SJSA1 (cell line): ENCODE data around the gene ACOX2. TPM values are rescaled to one million over a fixed set of nuclear protein-coding genes. Genes with fewer than 3 reads are reported as not detected.

Source experiments
- DNase-seq, 2 experiments: peaks; one replicate each; pipeline ENCODE4 v3.0.0-alpha.2; 2015 to 2020; ENCODE audit warnings: low spot score in 2 of 2, low read depth in 1 of 2
- H3K27ac ChIP-seq: fragments of 250-450 bp; sonication (Bioruptor Pico); 2 replicates; pipeline ENCODE4 v1.5.1; 2020; ENCODE audit warnings: mild to moderate bottlenecking, moderate library complexity
- H3K27me3 ChIP-seq: fragments of 250-450 bp; sonication (Bioruptor Pico); replicated peaks from 2 replicates; pipeline ENCODE4 v1.5.1; 2020; ENCODE audit warnings: mild to moderate bottlenecking, moderate library complexity
- H3K36me3 ChIP-seq: fragments of 250-450 bp; sonication (Bioruptor Pico); 2 replicates; pipeline ENCODE4 v1.5.1; 2020; ENCODE audit warnings: mild to moderate bottlenecking
- H3K4me1 ChIP-seq: fragments of 250-450 bp; sonication (Bioruptor Pico); replicated peaks from 2 replicates; pipeline ENCODE4 v1.6.1; 2021; ENCODE audit warnings: mild to moderate bottlenecking
- H3K4me3 ChIP-seq: fragments of 250-450 bp; sonication (Bioruptor Pico); 2 replicates; pipeline ENCODE4 v1.5.1; 2020; ENCODE audit warnings: mild to moderate bottlenecking
- H3K9me3 ChIP-seq: fragments of 250-450 bp; sonication (Bioruptor Pico); replicated peaks from 2 replicates; pipeline ENCODE4 v1.5.1; 2020; ENCODE audit warnings: mild to moderate bottlenecking
- total RNA-seq: library from RNA; depleted of rRNA; stranded (reverse); fragments of >200 nt; shearing (Covaris generic); gene quantifications from 2 replicates; pipeline ENCODE4 v1.2.3, GENCODE V29; 2014

Gene ACOX2
- total RNA-seq, 1 experiment from 2014 or later: 1.3 TPM

DNA sequence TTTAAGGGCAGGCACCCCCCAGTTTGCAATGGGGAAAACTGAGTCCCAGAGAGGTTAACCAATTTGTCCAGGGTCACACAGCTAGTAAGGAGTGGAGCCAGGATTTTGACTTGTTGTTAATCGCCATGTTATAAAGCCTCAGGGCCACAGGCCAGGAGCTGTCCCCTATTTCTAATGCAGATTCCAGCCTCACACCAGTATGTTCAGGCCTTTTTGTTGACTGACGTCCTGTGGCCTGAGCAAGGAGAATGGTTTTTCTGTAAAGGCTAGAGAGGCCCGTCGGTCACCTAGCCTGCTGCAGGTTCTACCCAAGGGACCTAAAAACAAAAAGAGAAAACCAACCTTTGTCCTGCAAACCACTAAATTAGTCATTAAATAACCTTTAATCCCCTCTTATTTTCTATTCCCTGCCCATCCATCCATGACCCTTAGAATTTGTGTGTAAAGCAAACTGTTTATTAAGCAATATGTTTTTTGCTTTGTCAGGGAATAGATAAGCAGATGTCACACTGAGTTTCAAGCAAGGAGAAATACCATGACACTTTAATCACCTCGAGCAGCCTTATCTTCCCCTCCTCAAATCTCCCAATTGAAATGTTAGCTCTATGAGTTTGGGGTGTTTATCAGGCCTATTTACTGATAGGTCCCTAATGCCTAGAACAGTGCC lies 14.1 kb downstream of the ACOX2 start:
- Histone ChIP-seq H3K9me3 (no peaks in the 10 kb centered on the region), H3K4me1 (peaks cover 7% of the 10 kb centered on the region), H3K27me3 (no peaks in the 10 kb centered on the region), H3K27ac (no peak overlapping the region), H3K4me3 (no peak overlapping the region), H3K36me3 (no peaks in the 10 kb centered on the region)
- DNase-seq: no peak

DNA sequence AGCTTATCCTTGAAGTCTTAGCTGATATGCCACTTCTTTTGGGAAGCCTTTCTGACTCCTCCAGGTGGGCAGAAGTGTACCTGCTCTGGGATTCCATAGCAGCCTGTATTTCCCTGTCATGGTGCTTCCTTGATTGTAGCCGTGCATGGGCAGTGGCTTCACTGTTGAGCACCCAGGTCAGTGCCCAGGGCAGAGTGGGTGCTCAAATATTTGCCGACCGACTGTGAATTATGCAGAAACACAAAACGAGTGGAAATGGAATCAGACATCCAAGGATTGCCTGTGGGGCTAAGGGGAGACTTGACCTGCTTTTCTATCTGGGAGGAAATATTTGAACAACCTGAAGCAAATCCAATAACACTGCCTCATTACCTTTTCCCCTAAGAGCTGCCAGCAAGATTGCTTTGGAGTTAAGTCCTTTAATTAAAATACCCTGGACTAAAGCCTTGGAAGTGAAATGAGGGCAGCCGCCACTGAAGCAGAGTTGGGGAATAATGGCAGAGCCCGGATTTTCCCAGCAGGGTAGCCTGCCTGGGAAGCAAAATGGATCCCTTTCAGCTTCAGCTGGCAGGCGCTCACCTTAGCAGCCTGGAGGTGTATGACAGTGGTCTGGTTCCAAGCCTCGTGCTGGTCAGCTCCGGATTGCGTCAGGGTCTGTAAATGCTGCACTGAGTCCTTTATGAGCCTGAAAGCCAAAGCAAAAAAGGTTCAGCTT lies 14.9 kb downstream of the ACOX2 start:
- H3K36me3 ChIP-seq: no peaks in the 10 kb centered on the region
- DNase-seq: no peak
- no peak overlapping the region for H3K4me3 ChIP-seq
- no peaks in the 10 kb centered on the region for H3K27me3 ChIP-seq
- peaks cover 7% of the 10 kb centered on the region for H3K4me1 ChIP-seq
- no peaks in the 10 kb centered on the region for H3K9me3 ChIP-seq
- no peak overlapping the region for H3K27ac ChIP-seq

DNA sequence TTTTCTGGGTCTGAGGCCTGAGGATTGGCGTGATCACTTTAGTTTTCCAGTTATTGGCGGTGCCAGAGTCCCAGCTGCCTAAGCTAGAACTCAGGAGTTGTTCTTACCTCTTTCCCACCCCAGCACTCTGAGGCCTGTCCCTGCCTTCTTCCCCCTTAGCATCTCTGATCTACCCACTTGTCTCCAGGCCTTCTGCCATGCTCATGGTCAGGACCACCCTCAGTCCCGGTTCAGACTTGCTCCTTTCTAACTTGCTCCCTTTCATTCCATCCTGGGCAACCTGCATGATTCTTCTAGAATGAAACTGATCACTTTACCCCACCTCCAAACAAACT lies 15.7 kb downstream of the ACOX2 start:
- no peaks in the 10 kb centered on the region for H3K9me3 ChIP-seq
- peaks cover 4% of the 10 kb centered on the region for H3K4me1 ChIP-seq
- DNase-seq: no peak
- H3K27ac ChIP-seq: no peak overlapping the region
- no peaks in the 10 kb centered on the region for H3K36me3 ChIP-seq
- H3K27me3 ChIP-seq: no peaks in the 10 kb centered on the region
- no peak overlapping the region for H3K4me3 ChIP-seq

DNA sequence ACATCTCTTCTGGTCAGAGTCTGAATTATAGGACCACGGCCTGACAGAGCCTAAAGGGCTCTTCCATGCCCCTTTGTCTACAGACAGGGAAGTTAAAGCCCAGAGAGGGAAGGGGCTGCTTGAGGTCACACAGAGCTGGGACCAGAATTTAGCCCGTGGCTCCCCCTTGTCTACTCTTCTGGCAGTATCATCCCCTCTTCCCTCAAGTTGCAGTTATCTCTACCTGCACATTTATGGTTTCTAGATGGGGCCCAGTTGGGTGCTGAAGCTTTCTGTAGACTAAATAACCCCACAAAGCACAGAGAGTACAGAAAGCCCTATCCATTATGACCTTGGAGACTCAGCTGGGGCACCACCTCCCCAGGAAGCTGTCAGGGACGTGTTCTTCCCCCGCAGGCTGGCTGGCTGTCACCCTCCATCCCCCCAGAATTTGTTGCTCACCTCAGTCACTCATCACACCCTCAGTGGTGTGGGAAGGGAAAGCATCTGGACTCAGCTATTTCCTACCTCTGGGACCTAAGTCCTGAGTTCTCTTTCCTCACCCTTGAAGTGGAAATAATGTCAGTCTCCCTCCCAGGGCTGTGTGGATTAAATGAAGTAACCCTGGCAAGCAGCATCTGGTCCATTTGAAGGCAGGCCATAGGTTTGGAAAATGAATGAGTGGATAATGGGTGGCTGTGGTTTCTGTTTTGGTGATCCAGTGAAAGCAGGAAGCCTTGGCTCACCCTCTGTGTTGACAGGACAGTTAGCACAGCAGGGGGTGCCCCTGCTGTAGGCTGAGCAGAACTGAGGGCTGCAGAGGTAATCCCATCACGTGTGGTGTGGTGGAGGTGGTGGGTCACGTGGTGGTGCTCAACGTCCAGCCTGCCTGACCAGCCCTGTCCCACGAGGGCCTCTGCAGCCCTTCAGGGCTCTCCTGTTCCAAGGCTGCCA lies 16.3 kb downstream of the ACOX2 start:
- H3K27ac ChIP-seq: no peak overlapping the region
- no peaks in the 10 kb centered on the region for H3K4me1 ChIP-seq
- no peaks in the 10 kb centered on the region for H3K9me3 ChIP-seq
- no peaks in the 10 kb centered on the region for H3K36me3 ChIP-seq
- no peaks in the 10 kb centered on the region for H3K27me3 ChIP-seq
- DNase-seq: no peak
- H3K4me3 ChIP-seq: no peak overlapping the region

DNA sequence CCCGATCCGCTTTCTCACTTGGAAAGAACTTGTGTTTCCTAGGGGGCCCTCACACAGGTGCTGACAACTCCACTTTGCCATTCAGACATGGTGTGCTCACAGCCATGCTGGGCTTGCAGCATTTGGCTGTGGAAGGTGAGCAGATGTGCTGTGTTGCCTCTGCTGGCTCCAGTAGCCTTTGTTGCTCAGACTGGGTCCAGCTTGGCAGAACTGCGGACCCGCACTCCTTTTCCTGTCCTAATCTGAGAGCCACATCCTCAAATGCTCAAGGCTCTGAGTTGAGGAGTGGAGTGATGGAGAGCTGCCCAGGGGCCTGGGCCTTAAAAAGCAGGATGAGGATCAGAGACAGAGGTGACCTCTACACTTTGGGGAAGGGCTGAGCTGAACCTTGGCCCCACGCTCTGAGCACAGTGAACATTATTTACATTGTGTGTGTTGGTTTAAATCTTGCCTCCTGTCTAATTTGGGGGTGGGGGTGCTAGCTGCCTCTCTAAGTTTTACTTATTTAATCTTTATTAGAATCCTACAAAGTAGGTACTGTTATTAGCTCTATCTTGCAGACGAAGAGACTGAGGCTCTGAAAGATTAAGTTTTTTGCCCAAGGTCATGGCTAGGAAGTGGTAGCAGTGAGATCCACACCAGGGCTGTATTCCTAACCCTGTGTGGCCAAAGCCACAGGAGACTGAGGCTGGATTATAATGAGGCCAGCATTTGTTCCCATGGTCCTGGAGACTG lies 17.2 kb downstream of the ACOX2 start:
- no peaks in the 10 kb centered on the region for H3K27me3 ChIP-seq
- no peaks in the 10 kb centered on the region for H3K9me3 ChIP-seq
- no peak overlapping the region for H3K4me3 ChIP-seq
- DNase-seq: no peak
- no peaks in the 10 kb centered on the region for H3K36me3 ChIP-seq
- H3K4me1 ChIP-seq: no peaks in the 10 kb centered on the region
- H3K27ac ChIP-seq: no peak overlapping the region

DNA sequence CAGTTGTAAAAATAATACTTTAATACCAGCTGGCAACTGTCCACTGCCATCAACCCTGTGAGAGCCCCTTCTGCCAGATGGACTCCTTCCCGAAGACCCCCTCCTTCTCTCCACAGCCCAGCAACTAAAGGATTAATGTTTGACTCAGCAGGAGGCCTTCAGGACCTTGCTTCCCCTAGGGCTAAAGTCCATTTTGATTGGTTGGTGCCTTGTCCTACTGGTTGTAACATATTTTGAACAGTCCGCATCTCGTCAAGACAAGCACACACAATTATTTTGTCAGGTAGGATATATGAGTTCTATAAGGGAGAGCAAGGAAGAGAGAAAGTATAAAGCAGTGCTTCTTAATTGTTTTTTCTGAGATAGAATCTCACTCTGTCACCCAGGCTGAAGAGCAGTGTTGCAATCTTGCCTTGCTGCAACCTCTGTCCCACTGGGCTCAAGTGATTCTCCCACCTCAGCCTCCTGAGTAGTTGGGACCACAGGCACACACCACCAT lies 18.6 kb downstream of the ACOX2 start:
- H3K27me3 ChIP-seq: no peaks in the 10 kb centered on the region
- no peaks in the 10 kb centered on the region for H3K4me1 ChIP-seq
- H3K36me3 ChIP-seq: no peaks in the 10 kb centered on the region
- H3K27ac ChIP-seq: no peak overlapping the region
- no peaks in the 10 kb centered on the region for H3K9me3 ChIP-seq
- DNase-seq: no peak
- H3K4me3 ChIP-seq: no peak overlapping the region

DNA sequence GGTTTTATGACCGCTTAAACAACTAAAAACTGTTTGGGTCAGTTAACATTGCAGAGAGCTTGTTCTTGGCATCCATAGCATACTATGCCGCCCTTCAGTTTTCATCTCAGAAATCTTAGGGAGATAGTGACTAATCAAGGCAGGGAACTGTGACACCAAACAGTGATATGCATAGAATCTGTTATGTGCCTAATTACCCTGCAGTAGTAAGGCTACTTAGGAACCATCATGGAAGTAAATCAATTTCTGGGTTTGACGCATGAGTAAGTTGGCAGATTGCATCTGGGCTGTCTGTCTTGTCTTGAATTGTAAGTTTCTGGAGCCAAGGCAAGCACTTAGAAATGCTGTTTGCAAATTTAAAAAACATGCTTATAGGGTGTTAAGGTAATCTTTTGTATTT lies 22.6 kb downstream of the ACOX2 start:
- Histone ChIP-seq H3K4me3 (no peak overlapping the region), H3K9me3 (no peaks in the 10 kb centered on the region), H3K4me1 (no peaks in the 10 kb centered on the region), H3K36me3 (no peaks in the 10 kb centered on the region), H3K27ac (no peak overlapping the region), H3K27me3 (no peaks in the 10 kb centered on the region)
- no peak for DNase-seq

DNA sequence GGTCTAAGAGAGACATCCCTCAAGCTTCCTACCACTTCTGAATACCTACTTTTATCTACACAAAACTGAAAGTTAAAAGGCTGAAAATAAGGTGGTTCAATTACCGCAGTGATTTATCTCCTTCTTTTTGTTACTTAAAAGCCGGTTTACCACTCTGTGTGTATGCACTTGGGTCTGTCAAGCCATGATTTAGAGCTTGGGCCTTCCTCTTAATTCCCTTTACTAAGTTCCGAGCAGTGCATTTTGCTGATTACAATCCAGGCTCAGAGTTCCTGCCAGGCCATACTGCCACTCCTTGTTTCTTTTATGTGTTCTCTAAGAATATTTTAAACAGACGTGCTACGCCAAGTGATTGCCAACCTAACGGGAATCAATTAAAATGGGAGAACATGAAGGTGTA lies 28.6 kb downstream of the ACOX2 start:
- Histone ChIP-seq H3K27me3 (no peaks in the 10 kb centered on the region), H3K4me1 (no peaks in the 10 kb centered on the region), H3K27ac (no peak overlapping the region), H3K4me3 (no peak overlapping the region), H3K36me3 (no peaks in the 10 kb centered on the region), H3K9me3 (no peaks in the 10 kb centered on the region)
- no peak for DNase-seq

DNA sequence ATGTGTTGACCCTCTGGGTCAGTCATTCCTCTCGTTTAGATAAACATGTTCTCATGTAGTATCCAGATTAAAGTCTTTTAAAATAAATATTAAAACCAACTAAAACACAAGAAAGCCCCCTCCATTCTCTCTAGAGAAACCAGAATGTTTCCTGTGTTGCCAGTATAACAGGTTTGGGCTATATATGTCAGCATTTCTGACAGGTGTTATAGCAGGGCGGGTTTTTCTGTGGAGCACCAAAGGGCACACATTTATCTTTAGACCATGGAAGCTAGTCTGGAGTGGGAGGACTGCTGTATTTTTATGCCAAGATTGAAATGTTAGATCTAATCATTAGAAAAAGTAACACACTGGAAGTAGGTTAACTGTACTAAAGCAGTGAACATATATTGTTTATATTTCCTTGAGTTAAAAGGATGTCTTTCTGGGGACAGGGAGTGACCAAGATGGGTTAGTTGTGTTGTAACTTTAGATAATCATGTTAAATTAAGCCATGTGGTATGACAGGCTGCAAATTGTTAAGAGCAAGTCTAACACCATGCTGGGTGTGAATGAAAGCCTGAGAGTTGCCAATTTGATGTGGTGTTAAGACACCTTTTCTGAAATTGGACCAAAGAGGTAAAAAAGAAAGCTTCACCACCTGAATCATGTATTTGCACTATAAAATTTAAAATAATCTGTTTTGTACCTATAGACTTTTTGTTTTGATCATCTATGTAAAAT lies 29.5 kb downstream of the ACOX2 start:
- DNase-seq: no peak
- H3K27me3 ChIP-seq: no peaks in the 10 kb centered on the region
- H3K4me1 ChIP-seq: no peaks in the 10 kb centered on the region
- no peak overlapping the region for H3K27ac ChIP-seq
- H3K9me3 ChIP-seq: no peaks in the 10 kb centered on the region
- no peaks in the 10 kb centered on the region; the same call in 1 of the 2 replicates for H3K36me3 ChIP-seq
- H3K4me3 ChIP-seq: no peak overlapping the region

DNA sequence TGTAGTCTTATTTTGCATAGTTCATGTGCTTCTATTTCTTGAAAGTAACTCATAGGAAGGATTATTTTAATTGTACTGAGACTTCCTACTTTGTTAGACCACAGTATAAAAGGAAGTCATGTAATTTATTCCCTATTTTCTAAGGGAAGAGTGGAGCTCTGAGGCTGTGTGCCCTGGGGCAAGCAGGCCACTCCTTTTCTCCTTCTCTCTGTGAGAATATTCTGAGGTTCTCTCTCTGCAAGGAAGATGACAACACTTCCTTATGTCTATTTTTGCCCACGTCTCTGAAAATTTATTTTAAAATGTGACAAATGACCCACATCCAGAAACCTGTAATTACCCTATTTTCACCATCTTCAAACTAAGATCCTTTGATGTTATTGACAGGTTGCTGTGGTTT lies 34.1 kb downstream of the ACOX2 start:
- DNase-seq: no peak
- Histone ChIP-seq H3K4me3 (no peak overlapping the region), H3K27ac (no peak overlapping the region), H3K9me3 (no peaks in the 10 kb centered on the region), H3K27me3 (no peaks in the 10 kb centered on the region), H3K4me1 (no peaks in the 10 kb centered on the region), H3K36me3 (peaks cover 7% of the 10 kb centered on the region)

DNA sequence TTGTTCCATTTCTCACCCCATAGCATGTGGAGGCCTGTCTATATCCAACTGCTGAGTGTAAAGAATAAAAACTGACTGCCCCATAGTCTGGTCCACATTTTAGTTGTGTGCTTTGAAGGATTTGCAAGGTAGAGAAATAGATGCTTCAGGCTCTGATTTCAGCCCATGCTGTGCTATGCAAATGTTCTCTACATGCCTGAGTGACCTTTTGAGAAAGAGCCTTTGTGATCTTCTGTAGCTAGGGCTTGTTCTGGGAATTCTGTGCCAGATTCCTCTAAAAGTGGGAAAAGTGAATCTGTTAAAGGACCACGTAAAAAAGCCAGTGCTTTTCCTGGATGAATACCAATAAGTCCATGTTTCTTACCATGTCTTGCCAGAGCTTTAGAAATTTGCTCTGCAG lies 39.9 kb downstream of the ACOX2 start:
- no peak overlapping the region for H3K27ac ChIP-seq
- DNase-seq: no peak
- no peak overlapping the region for H3K4me3 ChIP-seq

DNA sequence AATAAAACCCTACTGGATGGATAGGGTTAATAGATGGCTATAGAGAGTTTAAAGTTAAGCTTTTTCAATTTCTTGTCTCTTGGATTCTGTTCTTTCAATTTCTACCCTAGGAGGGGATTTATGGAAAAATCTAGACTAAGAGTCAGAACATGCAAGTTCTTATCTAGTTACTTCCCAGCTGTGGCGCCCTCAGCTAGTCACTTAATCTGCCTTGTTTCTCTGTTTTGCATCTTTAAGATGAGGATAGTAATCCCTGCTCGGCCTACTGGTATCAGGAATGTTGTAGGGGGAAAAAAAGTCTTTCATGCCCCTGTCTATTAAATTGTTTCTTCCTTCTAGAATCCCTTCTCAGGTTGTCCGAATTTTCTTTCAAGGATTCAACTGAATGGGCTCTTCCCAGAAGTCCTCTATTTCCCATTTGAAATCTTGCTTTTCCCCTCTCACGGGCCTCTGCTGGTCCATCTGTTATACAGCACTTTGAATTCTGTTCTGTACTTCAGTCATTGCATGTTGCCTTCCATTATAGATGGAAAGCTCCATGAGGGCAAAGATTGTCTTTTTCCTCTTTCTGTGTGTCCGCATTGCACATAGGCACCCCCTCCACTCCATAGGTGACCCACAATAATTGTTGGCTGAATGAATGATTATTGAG lies 40.7 kb downstream of the ACOX2 start:
- Histone ChIP-seq H3K36me3 (peaks cover 11% of the 10 kb centered on the region), H3K4me1 (peaks cover 18% of the 10 kb centered on the region)
- DNase-seq: no peak

More for the DNA sequence above, 39.9 kb downstream of the ACOX2 start:
- Histone ChIP-seq H3K4me1 (peaks cover 16% of the 10 kb centered on the region), H3K27me3 (no peaks in the 10 kb centered on the region), H3K9me3 (no peaks in the 10 kb centered on the region), H3K36me3 (peaks cover 11% of the 10 kb centered on the region)

More for the DNA sequence above, 40.7 kb downstream of the ACOX2 start:
- H3K27ac ChIP-seq: no peak overlapping the region
- H3K27me3 ChIP-seq: no peaks in the 10 kb centered on the region
- H3K4me3 ChIP-seq: no peak overlapping the region
- no peaks in the 10 kb centered on the region for H3K9me3 ChIP-seq
